Esophagus muscularis mucosa (tissue), 4 donors: ENCODE data around the gene C1orf35. TPM values are rescaled to one million over a fixed set of nuclear protein-coding genes. Genes with fewer than 3 reads are reported as not detected.

ENCODE experiments used
- DNase-seq: peaks from one replicate; pipeline ENCODE4 v3.0.0-alpha.2; 2017; ENCODE audit errors: extremely low spot score
- H3K27ac ChIP-seq, 4 donors: fragments of 200-600 bp; sonication (generic); replicated peaks in 1 of 4; 1 replicate in 3 of 4; 2 replicates in 1 of 4; pipeline ENCODE4 v1.5.1; 2016 to 2019; ENCODE audit warnings: mild to moderate bottlenecking in 1 of 4
- H3K27me3 ChIP-seq, 4 donors: fragments of 200-600 bp; sonication (generic); one replicate each; pipeline versions ENCODE4 v1.5.1 to v1.6.0; 2016 to 2019
- H3K36me3 ChIP-seq, 4 donors: fragments of 200-600 bp; sonication (generic); one replicate each; pipeline ENCODE4 v1.5.1; 2016 to 2019
- H3K4me1 ChIP-seq, 4 donors: fragments of 200-600 bp; sonication (generic); one replicate each; pipeline ENCODE4 v1.5.1; 2016 to 2019
- H3K4me3 ChIP-seq, 4 donors: fragments of 200-600 bp; sonication (generic); 1 replicate in 2 of 4; 2 replicates in 2 of 4; pipeline ENCODE4 v1.5.1; 2016 to 2019; ENCODE audit warnings: mild to moderate bottlenecking in 4 of 4, moderate library complexity in 1 of 4
- H3K9me3 ChIP-seq, 4 donors: fragments of 200-600 bp; sonication (generic); 1 replicate in 3 of 4; 2 replicates in 1 of 4; pipeline ENCODE4 v1.5.1; 2016 to 2019
- EP300 ChIP-seq: sonication (generic); formaldehyde crosslinking; IDR thresholded peaks from one replicate; pipeline ENCODE4 v1.6.1; 2017; ENCODE audit warnings: antibody characterized with exemption
- POLR2A ChIP-seq: fragments of 450-650 bp; IDR thresholded peaks from one replicate; pipeline ENCODE4 v1.6.1; 2017; ENCODE audit warnings: antibody characterized with exemption, moderate library complexity, mild to moderate bottlenecking, low read depth
- POLR2AphosphoS5 ChIP-seq, 2 donors: sonication (generic); formaldehyde crosslinking; IDR thresholded peaks; one replicate each; pipeline ENCODE4 v1.6.1; 2017; ENCODE audit warnings: antibody characterized with exemption in 2 of 2
- WGBS: methylation state at CpG from one replicate; pipeline ENCODE4 v1.1.5; 2018; 5-methylcytosine and 5-hydroxymethylcytosine counted together
- intact Hi-C: fragments of 100-400 bp; cut with DNase I; formaldehyde crosslinking; loops from one replicate; pipeline ENCODE4 v1.15.1; 2023
- total RNA-seq, 4 donors: library from RNA; depleted of rRNA; stranded (reverse); fragments of >200 nt; gene quantifications; one replicate each; pipeline versions ENCODE4 v1.1.0 to v1.2.1, GENCODE V29; 2016
- TF ChIP-seq, protein P1 (sequence below), 3 experiments: fragments of 200-600 bp in 2 of 3; fragments of 450-650 bp in 1 of 3; sonication (generic) in 2 of 3; IDR thresholded peaks; one replicate each; pipeline ENCODE4 v1.5.1; 2017 to 2019; ENCODE audit warnings: antibody characterized with exemption in 3 of 3, mild to moderate bottlenecking in 2 of 3, moderate library complexity in 1 of 3

C1orf35 gene
- total RNA-seq, 4 donors from 2014 or later, result 11.2 to 24.3 (median 11.9) TPM

GRCh38 chr1:228131766-228132165, 28.6 kb upstream of the C1orf35 start:
- Histone ChIP-seq H3K27ac (no peak overlapping the region), H3K9me3 (no peaks in the 10 kb centered on the region), H3K4me3 (no peak overlapping the region), H3K36me3 (no peaks in the 10 kb centered on the region), H3K27me3 (peaks cover 0 to 46% (median 1%) of the 10 kb centered on the region in 4 donors), H3K4me1 (peaks cover 3 to 10% (median 6%) of the 10 kb centered on the region in 4 donors)
- no peak for TF ChIP-seq EP300
- no peak for TF ChIP-seq POLR2A
- TF ChIP-seq, protein P1, sequence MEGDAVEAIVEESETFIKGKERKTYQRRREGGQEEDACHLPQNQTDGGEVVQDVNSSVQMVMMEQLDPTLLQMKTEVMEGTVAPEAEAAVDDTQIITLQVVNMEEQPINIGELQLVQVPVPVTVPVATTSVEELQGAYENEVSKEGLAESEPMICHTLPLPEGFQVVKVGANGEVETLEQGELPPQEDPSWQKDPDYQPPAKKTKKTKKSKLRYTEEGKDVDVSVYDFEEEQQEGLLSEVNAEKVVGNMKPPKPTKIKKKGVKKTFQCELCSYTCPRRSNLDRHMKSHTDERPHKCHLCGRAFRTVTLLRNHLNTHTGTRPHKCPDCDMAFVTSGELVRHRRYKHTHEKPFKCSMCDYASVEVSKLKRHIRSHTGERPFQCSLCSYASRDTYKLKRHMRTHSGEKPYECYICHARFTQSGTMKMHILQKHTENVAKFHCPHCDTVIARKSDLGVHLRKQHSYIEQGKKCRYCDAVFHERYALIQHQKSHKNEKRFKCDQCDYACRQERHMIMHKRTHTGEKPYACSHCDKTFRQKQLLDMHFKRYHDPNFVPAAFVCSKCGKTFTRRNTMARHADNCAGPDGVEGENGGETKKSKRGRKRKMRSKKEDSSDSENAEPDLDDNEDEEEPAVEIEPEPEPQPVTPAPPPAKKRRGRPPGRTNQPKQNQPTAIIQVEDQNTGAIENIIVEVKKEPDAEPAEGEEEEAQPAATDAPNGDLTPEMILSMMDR (IDR thresholded peaks at IDR 0.05), result no peak
- TF ChIP-seq POLR2AphosphoS5 (IDR thresholded peaks at IDR 0.05), result no peak
- intact Hi-C loops, result loop anchor here (2.0 to 5.0 kb wide), 3 partner anchors 36 to 383 kb away; partner anchors contain the start of genes IBA57 and TRIM11
- no peak for DNase-seq
- WGBS, result 80% methylated on average over 2 of the region's 2 CpGs

DNA sequence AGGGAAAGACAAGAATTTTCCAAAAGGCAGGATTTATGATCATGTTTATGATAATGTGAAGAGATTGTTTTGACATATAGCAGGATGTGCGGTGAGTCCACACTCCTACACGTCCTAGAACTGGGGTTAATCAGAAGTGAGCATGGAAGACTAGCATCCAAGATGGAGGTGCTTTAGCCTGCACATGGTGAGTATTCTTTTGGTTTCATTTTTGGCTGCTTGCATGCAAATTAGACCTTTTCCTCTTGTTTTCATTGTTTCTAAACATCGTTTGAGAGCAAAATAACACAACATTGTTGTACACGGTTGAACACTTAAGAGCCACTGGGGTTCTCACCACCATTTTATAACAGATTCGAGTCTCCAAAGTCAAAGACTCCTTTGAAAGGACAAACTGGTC, 22.1 kb upstream of the C1orf35 start:
- H3K27ac ChIP-seq, result no peak overlapping the region
- H3K36me3 ChIP-seq, result no peaks in the 10 kb centered on the region
- H3K4me1 ChIP-seq, result no peaks in the 10 kb centered on the region
- 71% methylated on average over 5 of the region's 5 CpGs for WGBS
- H3K27me3 ChIP-seq, result peaks cover 0 to 35% (median 1%) of the 10 kb centered on the region in 4 donors
- DNase-seq, result no peak
- no peak overlapping the region for H3K4me3 ChIP-seq
- intact Hi-C loops, result loop anchor here (5.0 kb wide), 1 partner anchor 152 kb away; no protein-coding TSS in a partner anchor
- TF ChIP-seq POLR2AphosphoS5 (IDR thresholded peaks at IDR 0.05), result no peak
- TF ChIP-seq EP300, result no peak
- TF ChIP-seq POLR2A, result no peak
- TF ChIP-seq, protein P1 (IDR thresholded peaks at IDR 0.05), result no peak
- no peaks in the 10 kb centered on the region for H3K9me3 ChIP-seq

DNA sequence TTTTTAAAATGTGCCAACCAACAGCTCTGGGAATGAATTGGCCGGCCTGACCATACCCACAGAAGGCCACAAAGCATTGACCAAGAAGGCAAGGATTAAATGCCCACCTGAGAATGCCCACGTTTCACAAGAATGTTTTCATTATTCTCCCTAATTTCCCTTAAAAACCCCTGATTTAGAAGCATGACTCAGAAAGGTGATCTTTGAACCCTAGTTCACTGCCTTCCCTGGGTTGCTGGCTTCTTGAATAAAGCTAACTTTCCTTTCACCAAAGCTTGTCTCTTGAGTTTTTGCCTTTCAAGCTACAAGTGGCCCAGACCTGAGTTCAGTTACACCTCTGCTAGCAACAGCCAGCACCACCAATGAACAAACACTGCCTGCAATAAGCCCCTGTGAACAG, 20.4 kb upstream of the C1orf35 start:
- 67% methylated on average over 2 of the region's 2 CpGs for WGBS
- Histone ChIP-seq H3K4me1 (no peaks in the 10 kb centered on the region), H3K4me3 (no peak overlapping the region), H3K9me3 (no peaks in the 10 kb centered on the region), H3K36me3 (no peaks in the 10 kb centered on the region), H3K27ac (no peak overlapping the region), H3K27me3 (peaks cover 0 to 20% (median 0%) of the 10 kb centered on the region in 4 donors)
- DNase-seq, result no peak
- TF ChIP-seq EP300 (no peak), POLR2A (no peak), POLR2AphosphoS5 (IDR thresholded peaks at IDR 0.05) (no peak)
- TF ChIP-seq, protein P1 (IDR thresholded peaks at IDR 0.05), result no peak
- intact Hi-C loops, result no loop called here

DNA sequence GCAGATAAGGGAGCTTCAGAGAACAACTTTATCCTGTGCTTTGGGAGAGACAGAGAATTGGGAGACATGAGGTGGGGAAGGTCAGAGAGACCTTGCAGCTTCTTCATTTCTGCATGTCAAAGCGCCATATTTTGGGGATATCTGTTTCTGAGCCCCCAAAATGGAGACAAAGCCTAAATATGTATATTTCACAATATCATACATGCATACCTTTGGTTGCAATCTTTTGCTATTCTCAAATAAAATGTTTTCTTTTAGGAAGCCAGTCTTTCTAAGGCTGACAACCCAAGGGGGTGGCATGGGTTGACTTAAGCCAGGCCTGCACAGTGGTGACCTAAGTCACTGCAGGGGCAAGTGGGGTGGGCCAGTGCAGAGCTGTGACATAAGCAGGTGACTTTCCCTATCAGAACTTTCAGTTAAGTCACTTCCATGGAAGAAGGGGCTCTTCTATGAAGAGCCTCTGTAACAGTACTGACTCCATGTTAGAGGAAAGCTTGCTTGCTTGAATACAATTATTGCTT, 19.9 kb upstream of the C1orf35 start:
- Histone ChIP-seq H3K36me3 (no peaks in the 10 kb centered on the region), H3K27ac (no peak overlapping the region)
- WGBS, result 53% methylated on average over 1 of the region's 1 CpG

More for the DNA sequence above, 19.9 kb upstream of the C1orf35 start:
- TF ChIP-seq, protein P1 (IDR thresholded peaks at IDR 0.05), result no peak
- TF ChIP-seq POLR2A (no peak), EP300 (no peak), POLR2AphosphoS5 (IDR thresholded peaks at IDR 0.05) (no peak)
- DNase-seq, result no peak
- intact Hi-C loops, result no loop called here
- H3K27me3 ChIP-seq, result peaks cover 0 to 15% (median 0%) of the 10 kb centered on the region in 4 donors
- H3K4me3 ChIP-seq, result no peak overlapping the region
- H3K9me3 ChIP-seq, result no peaks in the 10 kb centered on the region
- no peaks in the 10 kb centered on the region for H3K4me1 ChIP-seq
